IPS DF 6.9 (cell line): ENCODE data around the gene ZCCHC2.

Source experiments
- DNase-seq: peaks from one replicate; pipeline ENCODE4 v3.0.0-alpha.2; 2013; ENCODE audit warnings: low read depth, low spot score
- H3K27ac ChIP-seq: one replicate; pipeline ENCODE4 v1.5.1; 2013; ENCODE audit warnings: low read length, control low read depth
- H3K27me3 ChIP-seq: 2 replicates; pipeline ENCODE4 v1.6.1; 2013; ENCODE audit warnings: mild to moderate bottlenecking, low read length; ENCODE audit not compliant: control insufficient read depth, insufficient read depth
- H3K36me3 ChIP-seq: 2 replicates; pipeline ENCODE4 v1.6.1; 2013; ENCODE audit warnings: low read length; ENCODE audit not compliant: control insufficient read depth, insufficient read depth
- H3K4me1 ChIP-seq: 2 replicates; pipeline ENCODE4 v1.6.1; 2013; ENCODE audit warnings: low read length; ENCODE audit not compliant: control insufficient read depth, insufficient read depth
- H3K4me3 ChIP-seq: 2 replicates; pipeline ENCODE4 v1.5.1; 2013; ENCODE audit warnings: mild to moderate bottlenecking, low read length
- H3K9me3 ChIP-seq: 2 replicates; pipeline ENCODE4 v1.6.1; 2013; ENCODE audit warnings: low read length, inconsistent platforms; ENCODE audit not compliant: control insufficient read depth, insufficient read depth
- WGBS: extraction: QIAGEN DNeasy Blood & Tissue Kit; methylation state at CpG from one replicate; pipeline ENCODE4 v1.1.7; 2013; ENCODE audit warnings: mixed read lengths, missing lambda C conversion rate; ENCODE audit not compliant: insufficient read length, insufficient coverage; 5-methylcytosine and 5-hydroxymethylcytosine counted together

The ZCCHC2 gene

DNA sequence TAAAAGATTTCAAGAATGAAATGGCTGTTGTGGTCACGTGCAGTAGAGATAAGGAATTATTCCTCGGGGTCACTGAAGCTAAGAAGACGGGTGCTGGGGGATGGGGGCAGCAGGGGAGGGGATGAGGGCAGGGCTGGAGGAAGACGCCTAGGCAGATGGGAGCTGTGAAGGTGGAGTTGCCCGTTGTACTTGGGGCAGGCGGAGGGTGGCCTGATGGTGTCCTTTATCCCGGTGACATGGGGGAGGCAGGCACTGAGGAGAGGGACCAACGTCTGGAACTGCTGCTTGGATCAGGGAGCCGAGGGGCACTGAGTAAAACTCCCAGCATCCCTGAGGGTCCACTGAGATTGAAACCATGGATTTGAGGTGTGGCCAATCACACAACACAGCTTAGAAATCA is 64.9 kb downstream of the ZCCHC2 start:
- H3K4me1 ChIP-seq, result peaks cover 1% of the 10 kb centered on the region; the same call in 1 of the 2 replicates
- no CpG with 5 or more reads among the region's 9 CpGs for WGBS

DNA sequence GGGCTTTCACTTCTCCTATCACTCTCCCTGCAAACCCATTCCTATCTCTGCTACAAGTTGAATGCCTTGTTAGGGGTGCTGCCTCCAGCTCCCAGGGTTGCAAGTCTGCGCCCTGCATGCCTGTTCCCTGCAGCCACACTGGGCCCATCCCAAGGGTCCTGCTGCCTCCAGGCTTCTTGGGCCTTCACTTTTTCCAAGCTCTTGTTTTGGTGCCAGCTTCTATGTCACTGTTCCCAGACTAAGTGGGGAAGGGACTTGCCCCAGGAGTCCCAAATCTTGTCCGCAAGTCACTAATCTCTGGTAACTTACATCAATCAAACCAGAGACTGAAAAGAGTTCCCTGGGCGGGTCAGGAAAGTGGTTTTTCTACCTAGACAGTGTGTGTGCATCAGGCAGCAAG is 65.4 kb downstream of the ZCCHC2 start:
- Histone ChIP-seq H3K36me3 (no peaks in the 10 kb centered on the region), H3K4me3 (no peak overlapping the region), H3K27ac (no peak overlapping the region), H3K4me1 (peaks cover 1% of the 10 kb centered on the region; the same call in 1 of the 2 replicates), H3K9me3 (no peaks in the 10 kb centered on the region), H3K27me3 (no peaks in the 10 kb centered on the region)
- no peak for DNase-seq
- no CpG with 5 or more reads among the region's 3 CpGs for WGBS

More for the DNA sequence above, 64.9 kb downstream of the ZCCHC2 start:
- H3K36me3 ChIP-seq, result no peaks in the 10 kb centered on the region
- H3K4me3 ChIP-seq, result no peak overlapping the region
- no peak for DNase-seq
- no peaks in the 10 kb centered on the region for H3K9me3 ChIP-seq
- no peak overlapping the region for H3K27ac ChIP-seq
- H3K27me3 ChIP-seq, result no peaks in the 10 kb centered on the region

DNA sequence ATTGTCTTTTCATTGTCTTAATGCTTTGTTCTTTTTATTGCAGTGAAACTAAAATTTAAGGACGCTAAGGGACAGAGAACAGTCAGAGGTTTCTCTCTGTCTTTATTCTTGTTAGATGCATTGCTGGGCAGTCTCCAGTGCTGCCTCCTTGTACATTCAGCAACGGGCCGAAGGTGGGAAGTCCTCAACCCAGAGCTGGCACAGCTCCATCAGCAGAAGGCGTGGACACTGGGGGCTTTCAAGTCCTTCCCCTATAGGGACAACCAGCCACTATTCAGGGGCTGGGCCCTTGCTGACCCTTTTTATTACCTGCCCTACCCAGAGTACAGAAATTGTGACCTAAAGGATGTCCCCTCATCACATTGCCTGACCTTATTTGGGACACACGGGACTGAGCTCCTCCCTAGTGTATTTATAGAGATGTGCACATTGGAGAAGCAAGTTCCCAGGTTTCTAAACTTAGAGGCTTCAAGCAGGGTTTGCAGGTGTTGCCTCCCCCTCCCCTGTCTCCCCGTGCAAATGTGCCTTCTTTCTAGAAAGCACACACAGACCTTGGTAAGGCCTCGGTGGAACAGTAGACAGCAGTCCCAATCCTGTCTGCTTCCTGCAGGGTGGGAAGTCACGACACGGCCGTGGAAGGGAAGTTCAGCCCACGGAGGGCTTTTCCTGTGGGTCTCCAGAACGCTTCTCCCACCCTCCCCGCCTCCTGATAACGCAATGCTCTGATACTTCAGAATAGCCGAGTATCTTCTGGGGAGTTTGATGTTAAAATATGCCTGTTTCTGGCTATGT is 68.2 kb downstream of the ZCCHC2 start:
- no peak for DNase-seq
- H3K4me1 ChIP-seq, result 0 out of 2 replicates have a peak, but pooled peaks cover under 1% of the 10 kb centered on the region
- peaks cover 7% of the 10 kb centered on the region for H3K27me3 ChIP-seq
- no peak overlapping the region for H3K27ac ChIP-seq
- H3K9me3 ChIP-seq, result no peaks in the 10 kb centered on the region
- WGBS, result no CpG with 5 or more reads among the region's 15 CpGs
- no peak overlapping the region for H3K4me3 ChIP-seq
- no peaks in the 10 kb centered on the region; the same call in 1 of the 2 replicates for H3K36me3 ChIP-seq

DNA sequence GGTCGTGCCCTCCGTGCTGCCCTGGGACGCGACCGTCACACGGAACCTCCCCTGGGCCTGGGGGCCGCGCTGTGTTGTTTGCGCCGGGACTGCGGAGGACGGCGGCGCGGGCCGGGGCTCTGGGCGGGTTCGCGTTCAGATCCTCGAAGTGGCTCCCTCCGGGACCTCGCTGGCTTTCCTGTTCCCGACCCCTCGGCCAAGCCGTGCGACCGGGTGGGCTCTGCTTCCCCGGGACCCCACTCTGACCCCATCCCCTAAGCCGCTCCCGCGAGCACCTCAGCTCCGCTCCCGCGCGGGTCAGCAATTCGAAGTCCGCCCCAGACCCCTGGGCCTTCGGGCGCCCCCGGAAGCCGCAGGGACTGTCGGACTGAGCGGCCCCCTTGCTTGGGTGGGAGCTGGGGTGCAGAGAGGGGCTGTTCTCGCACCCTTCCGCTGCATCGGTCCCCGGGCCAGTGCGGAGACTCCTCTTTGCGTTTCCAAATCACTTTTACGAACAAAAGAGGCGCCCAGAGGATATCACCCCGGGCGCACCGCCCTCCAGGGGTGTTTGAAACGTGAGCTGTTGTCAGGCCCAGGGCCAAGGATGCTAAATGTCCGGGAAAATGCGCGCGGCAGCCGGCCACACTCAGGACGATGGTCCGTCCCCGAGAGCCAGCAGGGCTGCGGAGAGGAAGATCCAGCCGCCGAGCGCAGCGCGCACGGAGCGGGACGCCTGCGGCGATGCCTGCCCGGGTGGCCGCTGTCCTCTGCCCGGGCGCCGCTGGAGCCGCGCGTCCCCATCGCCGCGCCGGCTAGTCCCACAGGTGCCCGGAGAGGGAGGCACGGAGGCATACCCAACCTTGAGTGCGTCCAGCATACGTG is 73.5 kb downstream of the ZCCHC2 start:
- no peak for DNase-seq
- H3K27me3 ChIP-seq, result peaks cover 19% of the 10 kb centered on the region
- peak overlapping the region; percentile 51; the same call in 1 of the 2 replicates for H3K4me3 ChIP-seq
- H3K4me1 ChIP-seq, result 0 out of 2 replicates have a peak, but pooled peaks cover 1% of the 10 kb centered on the region
- H3K27ac ChIP-seq, result no peak overlapping the region
- no peaks in the 10 kb centered on the region; the same call in 1 of the 2 replicates for H3K36me3 ChIP-seq
- no peaks in the 10 kb centered on the region for H3K9me3 ChIP-seq
- no CpG with 5 or more reads among the region's 90 CpGs for WGBS

DNA sequence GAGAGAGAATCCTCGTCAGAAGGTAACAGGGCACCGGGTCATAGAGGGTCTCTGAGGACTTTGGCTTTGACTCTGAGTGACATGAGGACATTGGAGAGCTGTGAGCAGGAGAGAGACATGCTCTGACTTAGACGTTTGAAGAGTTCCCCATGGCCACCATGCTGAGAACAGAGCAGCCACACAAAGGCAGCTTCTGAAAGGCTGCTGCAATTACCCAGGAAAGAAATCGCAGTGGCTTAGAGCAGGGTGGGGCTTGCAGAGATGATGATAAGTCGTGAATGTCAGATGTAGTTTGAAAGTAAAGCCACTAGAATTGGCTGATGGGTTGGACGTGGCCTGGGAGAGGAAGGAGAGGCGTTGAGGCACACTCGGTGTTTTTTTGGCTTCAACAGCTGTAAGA is 79.0 kb downstream of the ZCCHC2 start:
- H3K9me3 ChIP-seq, result no peaks in the 10 kb centered on the region
- no peak for DNase-seq
- no peaks in the 10 kb centered on the region for H3K36me3 ChIP-seq
- H3K4me3 ChIP-seq, result no peak overlapping the region
- H3K27me3 ChIP-seq, result peaks cover 5% of the 10 kb centered on the region; the same call in 1 of the 2 replicates
- H3K4me1 ChIP-seq, result peaks cover 1% of the 10 kb centered on the region
- no peak overlapping the region for H3K27ac ChIP-seq
- WGBS, result no CpG with 5 or more reads among the region's 8 CpGs

DNA sequence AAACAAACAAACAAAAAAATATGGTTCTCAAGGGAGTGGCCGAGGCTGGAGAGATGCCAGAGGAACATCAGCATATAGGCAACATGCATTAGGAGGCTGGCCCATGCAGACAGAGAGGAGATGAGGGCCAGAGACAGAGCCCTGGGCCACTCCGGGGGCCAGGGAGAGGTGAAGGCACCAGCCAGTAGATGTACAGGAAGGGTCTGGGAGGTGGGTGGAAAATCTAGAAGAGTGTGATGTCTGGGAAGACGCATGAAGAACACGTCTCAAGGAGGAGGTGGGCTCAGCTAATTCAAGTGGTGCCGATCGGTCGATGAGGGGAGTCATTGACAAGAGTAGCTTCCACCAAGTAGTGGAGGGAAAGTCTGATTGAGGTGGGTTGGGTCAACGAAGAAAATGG is 79.9 kb downstream of the ZCCHC2 start:
- Histone ChIP-seq H3K4me3 (no peak overlapping the region), H3K36me3 (no peaks in the 10 kb centered on the region), H3K27ac (no peak overlapping the region), H3K27me3 (no peaks in the 10 kb centered on the region), H3K9me3 (no peaks in the 10 kb centered on the region), H3K4me1 (peaks cover 1% of the 10 kb centered on the region)
- no peak for DNase-seq
- WGBS, result no CpG with 5 or more reads among the region's 8 CpGs

DNA sequence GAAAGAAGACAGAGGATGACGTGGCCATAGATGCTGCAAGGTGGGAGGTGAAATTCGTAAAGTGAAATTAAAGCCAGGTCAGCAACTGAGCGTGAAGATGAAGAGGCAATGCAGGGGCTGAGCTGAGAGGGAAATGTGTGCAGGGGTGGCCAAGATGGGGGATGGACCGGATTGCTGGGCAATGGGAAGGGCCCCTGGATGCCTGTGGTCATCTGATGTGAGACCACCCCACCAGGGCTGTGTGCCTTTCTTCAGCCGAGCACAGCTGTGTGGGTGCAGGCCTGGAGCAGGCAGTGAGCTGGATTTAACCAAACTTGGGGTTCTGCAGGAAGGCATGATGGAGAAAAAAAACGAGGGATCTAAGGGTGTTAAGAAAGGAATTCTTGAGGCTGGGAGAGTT is 80.4 kb downstream of the ZCCHC2 start:
- Histone ChIP-seq H3K4me1 (peaks cover 1% of the 10 kb centered on the region), H3K36me3 (no peaks in the 10 kb centered on the region), H3K27me3 (no peaks in the 10 kb centered on the region), H3K4me3 (no peak overlapping the region), H3K27ac (no peak overlapping the region), H3K9me3 (no peaks in the 10 kb centered on the region)
- WGBS, result no CpG with 5 or more reads among the region's 6 CpGs
- no peak for DNase-seq

DNA sequence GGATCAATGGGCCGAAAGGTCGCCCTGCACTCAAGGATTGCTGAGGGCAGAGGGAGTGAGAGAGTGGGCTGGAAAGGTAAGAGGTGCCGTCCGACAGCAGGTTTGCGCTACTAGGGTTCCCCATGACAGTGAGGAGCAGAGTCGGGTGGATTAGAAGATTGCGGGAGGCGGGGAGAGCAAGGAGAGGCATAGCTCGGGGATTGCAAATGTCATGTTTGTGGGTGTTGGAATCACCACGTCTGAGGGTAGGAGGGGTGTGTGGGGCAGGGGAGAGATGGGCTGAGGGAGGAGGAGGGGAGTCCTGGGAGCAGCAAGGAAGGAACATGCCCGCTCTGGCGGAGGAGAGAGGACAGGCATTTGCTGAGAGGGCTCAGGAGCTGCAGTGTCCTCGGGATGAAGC is 81.2 kb downstream of the ZCCHC2 start:
- H3K4me1 ChIP-seq, result peaks cover 1% of the 10 kb centered on the region
- H3K27ac ChIP-seq, result no peak overlapping the region
- DNase-seq, result no peak
- H3K9me3 ChIP-seq, result no peaks in the 10 kb centered on the region
- no peak overlapping the region for H3K4me3 ChIP-seq
- H3K36me3 ChIP-seq, result no peaks in the 10 kb centered on the region
- no peaks in the 10 kb centered on the region for H3K27me3 ChIP-seq
- no CpG with 5 or more reads among the region's 13 CpGs for WGBS

DNA sequence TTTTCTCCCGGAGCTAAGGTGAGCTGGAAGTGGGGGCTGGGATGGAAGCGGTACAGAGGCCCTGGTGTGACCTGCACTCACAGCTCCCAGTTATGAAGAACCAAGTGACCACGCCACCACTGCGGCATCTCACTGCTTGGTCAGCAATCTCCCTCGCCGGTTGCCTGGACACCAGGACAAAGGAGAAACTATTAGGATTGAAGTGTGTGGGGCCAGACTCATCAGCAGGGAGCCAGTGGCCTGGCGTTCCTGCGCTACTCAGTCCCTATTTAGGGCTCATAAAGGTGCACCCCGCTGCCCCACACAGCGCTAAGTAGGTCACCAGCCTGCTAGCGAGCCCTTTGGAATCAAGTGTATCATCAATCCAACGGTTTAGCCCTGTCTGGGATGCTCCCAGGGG is 82.9 kb downstream of the ZCCHC2 start:
- Histone ChIP-seq H3K36me3 (no peaks in the 10 kb centered on the region), H3K27me3 (no peaks in the 10 kb centered on the region), H3K27ac (no peak overlapping the region), H3K9me3 (no peaks in the 10 kb centered on the region), H3K4me1 (peaks cover 4% of the 10 kb centered on the region), H3K4me3 (no peak overlapping the region)
- no peak for DNase-seq
- no CpG with 5 or more reads among the region's 12 CpGs for WGBS

DNA sequence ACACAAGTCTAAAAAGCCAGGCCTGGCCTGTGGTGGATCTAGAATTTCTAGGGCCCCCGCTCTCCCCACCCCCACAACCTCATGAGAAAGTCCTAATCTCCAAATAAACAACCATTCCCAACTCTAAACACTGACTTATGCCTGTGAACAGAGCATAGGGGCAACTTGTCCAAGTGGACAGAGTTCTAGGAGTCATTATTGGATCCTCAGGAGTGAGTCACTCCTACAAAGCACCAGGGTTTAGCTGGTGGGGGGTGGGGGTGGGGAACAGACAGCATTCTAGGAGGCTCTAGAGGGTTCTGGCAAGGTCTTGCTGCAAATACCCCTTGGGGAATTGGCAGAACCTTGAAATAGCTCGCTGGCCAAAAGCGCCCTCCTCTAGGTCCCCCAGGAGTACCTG is 83.3 kb downstream of the ZCCHC2 start:
- no peak for DNase-seq
- WGBS, result no CpG with 5 or more reads among the region's 3 CpGs
- Histone ChIP-seq H3K27me3 (no peaks in the 10 kb centered on the region), H3K4me1 (peaks cover 4% of the 10 kb centered on the region), H3K27ac (no peak overlapping the region), H3K4me3 (no peak overlapping the region), H3K36me3 (no peaks in the 10 kb centered on the region), H3K9me3 (no peaks in the 10 kb centered on the region)
